ACC112 (cell line): Measurements from ENCODE around the gene LAMA2.

Experiments
- H2AFZ ChIP-seq: fragments of 200-600 bp; sonication (generic); one replicate; pipeline ENCODE4 v1.6.0; 2017; ENCODE audit warnings: antibody characterized with exemption, low read length; ENCODE audit not compliant: unreplicated experiment
- H3K27ac ChIP-seq: fragments of 200-600 bp; sonication (generic); 2 replicates; pipeline ENCODE4 v1.5.1; 2014; ENCODE audit warnings: low read depth, mild to moderate bottlenecking, antibody characterized with exemption, low read length, moderate library complexity
- H3K27me3 ChIP-seq: fragments of 200-600 bp; sonication (generic); 2 replicates; pipeline ENCODE4 v1.6.1; 2014; ENCODE audit warnings: mild to moderate bottlenecking, antibody characterized with exemption, low read length, moderate library complexity, mixed read lengths; ENCODE audit not compliant: insufficient read depth
- H3K36me3 ChIP-seq: fragments of 200-600 bp; sonication (generic); 2 replicates; pipeline ENCODE4 v1.6.1; 2016; ENCODE audit warnings: mild to moderate bottlenecking, antibody characterized with exemption, low read length, moderate library complexity, mixed read lengths; ENCODE audit not compliant: insufficient read depth
- H3K4me1 ChIP-seq: fragments of 200-600 bp; sonication (generic); one replicate; pipeline ENCODE4 v1.6.1; 2016; ENCODE audit warnings: low read length, mixed read lengths; ENCODE audit not compliant: insufficient read depth, unreplicated experiment, control insufficient read depth
- H3K4me3 ChIP-seq: fragments of 200-600 bp; sonication (generic); 2 replicates; pipeline ENCODE4 v1.5.1; 2014; ENCODE audit warnings: mild to moderate bottlenecking, low read depth, low read length
- H3K79me2 ChIP-seq: fragments of 200-600 bp; sonication (generic); one replicate; pipeline ENCODE4 v1.6.0; 2016; ENCODE audit warnings: low read length; ENCODE audit not compliant: control insufficient read depth, unreplicated experiment, insufficient read depth

LAMA2 gene

GRCh38 chr6:129177801-129178200 is 294.9 kb downstream of the LAMA2 start:
- H3K79me2 ChIP-seq, result no peaks in the 10 kb centered on the region
- no peak overlapping the region for H2AFZ ChIP-seq
- peaks cover 4% of the 10 kb centered on the region; the same call in 1 of the 2 replicates for H3K36me3 ChIP-seq
- H3K27me3 ChIP-seq, result no peaks in the 10 kb centered on the region
- no peak overlapping the region for H3K4me3 ChIP-seq
- H3K4me1 ChIP-seq, result peaks cover 17% of the 10 kb centered on the region
- no peak overlapping the region for H3K27ac ChIP-seq

GRCh38 chr6:129179283-129179682 is 296.3 kb downstream of the LAMA2 start:
- no peak overlapping the region for H3K4me3 ChIP-seq
- no peaks in the 10 kb centered on the region for H3K27me3 ChIP-seq
- no peak overlapping the region for H2AFZ ChIP-seq
- no peaks in the 10 kb centered on the region for H3K36me3 ChIP-seq
- peaks cover 31% of the 10 kb centered on the region for H3K4me1 ChIP-seq
- H3K27ac ChIP-seq, result no peak overlapping the region
- H3K79me2 ChIP-seq, result no peaks in the 10 kb centered on the region

GRCh38 chr6:129181001-129181400 is 298.1 kb downstream of the LAMA2 start:
- Histone ChIP-seq H2AFZ (peak overlapping the region; percentile 39), H3K36me3 (no peaks in the 10 kb centered on the region), H3K27ac (0 out of 2 replicates have a peak overlapping the region, but pooled peaks have one; percentile 13)

GRCh38 chr6:129183187-129183591 is 300.3 kb downstream of the LAMA2 start:
- no peaks in the 10 kb centered on the region for H3K27me3 ChIP-seq
- H3K4me3 ChIP-seq, result peak overlapping the region; percentile 45
- H3K27ac ChIP-seq, result peak overlapping the region; percentile 81
- peaks cover 57% of the 10 kb centered on the region for H3K4me1 ChIP-seq
- H3K36me3 ChIP-seq, result no peaks in the 10 kb centered on the region
- H2AFZ ChIP-seq, result peak overlapping the region; percentile 29
- no peaks in the 10 kb centered on the region for H3K79me2 ChIP-seq

More at GRCh38 chr6:129181001-129181400, 298.1 kb downstream of the LAMA2 start:
- no peaks in the 10 kb centered on the region for H3K79me2 ChIP-seq
- no peaks in the 10 kb centered on the region for H3K27me3 ChIP-seq
- H3K4me1 ChIP-seq, result peaks cover 43% of the 10 kb centered on the region
- H3K4me3 ChIP-seq, result no peak overlapping the region

GRCh38 chr6:129183681-129184301 is 300.9 kb downstream of the LAMA2 start:
- Histone ChIP-seq H2AFZ (peak overlapping the region; percentile 66), H3K79me2 (no peaks in the 10 kb centered on the region), H3K27ac (peak overlapping the region; percentile 81), H3K4me1 (peaks cover 57% of the 10 kb centered on the region), H3K36me3 (no peaks in the 10 kb centered on the region), H3K4me3 (peak overlapping the region; percentile 45), H3K27me3 (no peaks in the 10 kb centered on the region)

- Histone ChIP-seq H3K27ac (peak overlapping the region; percentile 81), H3K4me3 (no peak overlapping the region), H3K4me1 (peaks cover 57% of the 10 kb centered on the region), H3K36me3 (no peaks in the 10 kb centered on the region), H2AFZ (no peak overlapping the region), H3K79me2 (no peaks in the 10 kb centered on the region), H3K27me3 (no peaks in the 10 kb centered on the region)
Measured at GRCh38 chr6:129184324-129184723, 301.4 kb downstream of the LAMA2 start.

- H3K36me3 ChIP-seq, result no peaks in the 10 kb centered on the region
- peak overlapping the region; percentile 6 for H2AFZ ChIP-seq
- H3K4me1 ChIP-seq, result peaks cover 57% of the 10 kb centered on the region
- peak overlapping the region; percentile 81 for H3K27ac ChIP-seq
- no peaks in the 10 kb centered on the region for H3K79me2 ChIP-seq
- no peak overlapping the region for H3K4me3 ChIP-seq
- H3K27me3 ChIP-seq, result no peaks in the 10 kb centered on the region
Measured at GRCh38 chr6:129184808-129185366, 301.9 kb downstream of the LAMA2 start.

- Histone ChIP-seq H3K79me2 (no peaks in the 10 kb centered on the region), H2AFZ (no peak overlapping the region), H3K4me3 (peak overlapping the region; percentile 29; the same call in 1 of the 2 replicates), H3K27ac (peak overlapping the region; percentile 60), H3K27me3 (no peaks in the 10 kb centered on the region), H3K4me1 (peaks cover 41% of the 10 kb centered on the region), H3K36me3 (no peaks in the 10 kb centered on the region)
Measured at GRCh38 chr6:129186988-129187387, 304.1 kb downstream of the LAMA2 start.

GRCh38 chr6:129188306-129188705 is 305.4 kb downstream of the LAMA2 start:
- no peaks in the 10 kb centered on the region for H3K27me3 ChIP-seq
- H2AFZ ChIP-seq, result no peak overlapping the region
- H3K4me1 ChIP-seq, result peaks cover 35% of the 10 kb centered on the region
- no peak overlapping the region for H3K4me3 ChIP-seq
- H3K27ac ChIP-seq, result no peak overlapping the region
- H3K36me3 ChIP-seq, result no peaks in the 10 kb centered on the region
- no peaks in the 10 kb centered on the region for H3K79me2 ChIP-seq

- Histone ChIP-seq H3K4me3 (no peak overlapping the region), H3K79me2 (no peaks in the 10 kb centered on the region), H3K36me3 (no peaks in the 10 kb centered on the region), H2AFZ (no peak overlapping the region), H3K27me3 (no peaks in the 10 kb centered on the region), H3K27ac (no peak overlapping the region), H3K4me1 (peaks cover 30% of the 10 kb centered on the region)
Measured at GRCh38 chr6:129188795-129189194, 305.9 kb downstream of the LAMA2 start.

- no peak overlapping the region for H2AFZ ChIP-seq
- H3K79me2 ChIP-seq, result no peaks in the 10 kb centered on the region
- no peak overlapping the region for H3K4me3 ChIP-seq
- H3K27ac ChIP-seq, result no peak overlapping the region
- no peaks in the 10 kb centered on the region for H3K27me3 ChIP-seq
- H3K36me3 ChIP-seq, result no peaks in the 10 kb centered on the region
- peaks cover 25% of the 10 kb centered on the region for H3K4me1 ChIP-seq
Measured at GRCh38 chr6:129189266-129189665, 306.3 kb downstream of the LAMA2 start.
